22Rv1 (cell line): ENCODE measurements around the gene KHK.

Experiments
- CTCF ChIP-seq: fragments of 450-650 bp; IDR thresholded peaks from 2 replicates; pipeline ENCODE4 v1.5.1; 2017; ENCODE audit warnings: mild to moderate bottlenecking
- ZFX ChIP-seq: fragments of 450-650 bp; IDR thresholded peaks from 2 replicates; pipeline ENCODE4 v1.6.1; 2017; ENCODE audit warnings: antibody characterized with exemption, borderline replicate concordance

- no peak for TF ChIP-seq ZFX
- TF ChIP-seq CTCF = no peak
Observed at GRCh38 chr2:27136751-27137150, 50.2 kb downstream of the KHK start.
